ENCODE data around the gene TMEM208. TPM values are rescaled to one million over a fixed set of nuclear protein-coding genes. Genes with fewer than 3 reads are reported as not detected.

The TMEM208 gene
- total and polyA plus RNA-seq, 2 of the 13 experiments (the other 11 are each of a cell fraction or from before 2014, with no cell fraction given) = 58.8 to 72.9 TPM

- TF ChIP-seq ZNF232 (CRISPR knock-in tag; IDR thresholded peaks at IDR 0.05; ENCODE audit: borderline replicate concordance) (peak; percentile 92; the same call in 1 of the 2 replicates), CEBPZ (IDR thresholded peaks at IDR 0.05; ENCODE audit: low read length) (no peak), EEA1 (CRISPR knock-in tag; IDR thresholded peaks at IDR 0.05; ENCODE audit: borderline replicate concordance) (no peak; the same call in 1 of the 2 replicates), ZMYM2 (CRISPR knock-in tag; IDR thresholded peaks at IDR 0.05) (peak; percentile 66), TIGD3 (CRISPR knock-in tag; IDR thresholded peaks at IDR 0.05; ENCODE audit: borderline replicate concordance) (peak; percentile 88; the same call in 1 of the 2 replicates), ZNF292 (CRISPR knock-in tag; IDR thresholded peaks at IDR 0.05; ENCODE audit: borderline replicate concordance, low read depth) (peak; percentile 61; the same call in 1 of the 2 replicates), PAXIP1 (CRISPR knock-in tag; conservative IDR thresholded peaks at IDR 0.05) (peak; percentile 96), NFE2L2 (IDR thresholded peaks at IDR 0.05; ENCODE audit: low read length) (no peak), ATF4 (CRISPR knock-in tag; IDR thresholded peaks at IDR 0.05) (peak in 1 of 2 experiments; percentile 72; a peak in 2 of 4 replicates), NFIC (IDR thresholded peaks at IDR 0.05; ENCODE audit: low read length) (no peak), NFATC3 (CRISPR knock-in tag; IDR thresholded peaks at IDR 0.05) (0 out of 2 replicates have a peak, but pooled peaks have one; percentile 43), ZNF24 (IDR thresholded peaks at IDR 0.05) (no peak), MTERF4 (CRISPR knock-in tag; IDR thresholded peaks at IDR 0.05) (peak; percentile 95), HNF4A (CRISPR knock-in tag; IDR thresholded peaks at IDR 0.05) (peak; percentile 92), WIZ (CRISPR knock-in tag; IDR thresholded peaks at IDR 0.05) (no peak; the same call in 1 of the 2 replicates), ZNF225 (CRISPR knock-in tag; IDR thresholded peaks at IDR 0.05) (no peak; the same call in 1 of the 2 replicates), ZNF510 (CRISPR knock-in tag; IDR thresholded peaks at IDR 0.05; ENCODE audit: low read depth) (no peak), MZF1 (CRISPR knock-in tag; IDR thresholded peaks at IDR 0.05; ENCODE audit: borderline replicate concordance) (peak; percentile 92; the same call in 1 of the 2 replicates), MAF1 (CRISPR knock-in tag; IDR thresholded peaks at IDR 0.05; ENCODE audit: borderline replicate concordance) (peak; percentile 82; the same call in 1 of the 2 replicates)
Measured at GRCh38 chr16:67246081-67246755, 19.3 kb downstream of the TMEM208 start (continued).

All from HepG2 (cell line).